Fibroblast of skin of right biceps (primary cell): Measurements from ENCODE around the gene ITGB2.

Experiments used
- DNase-seq: peaks from one replicate; pipeline ENCODE4 v3.0.0-alpha.2; 2013

The ITGB2 gene

DNA sequence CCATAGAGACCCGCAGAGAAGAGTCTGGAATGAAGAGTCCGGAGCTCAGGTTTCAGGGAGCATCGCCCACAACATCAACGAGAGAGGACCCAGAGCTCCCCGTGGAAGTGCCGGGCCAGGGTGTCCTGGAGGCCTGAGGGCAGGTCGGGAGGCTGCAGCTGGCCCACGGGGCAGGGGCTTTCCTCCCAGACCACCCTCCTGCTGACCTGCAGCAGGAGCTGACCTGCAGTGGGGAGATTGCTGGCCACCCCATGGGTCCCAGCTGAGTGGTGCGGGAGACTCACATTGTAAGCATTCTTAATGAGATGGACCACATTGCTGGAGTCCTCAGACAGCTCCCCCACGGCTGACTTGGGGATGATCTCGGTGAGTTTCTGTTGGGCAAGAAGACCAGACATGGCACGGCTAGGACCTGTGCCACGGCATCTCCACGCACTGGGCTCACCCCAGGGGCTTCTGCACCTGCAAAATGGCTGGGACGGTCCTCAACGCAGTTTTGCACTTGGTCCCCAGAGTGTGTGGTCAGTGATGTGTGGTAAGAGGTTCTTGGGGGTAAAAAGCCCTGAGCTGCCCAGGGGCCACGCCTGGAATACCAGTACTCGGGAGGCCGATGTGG, 25.9 kb downstream of the ITGB2 start:
- no peak for DNase-seq

- DNase-seq: no peak
Observed at GRCh38 chr21:44893948-44894656, 26.6 kb downstream of the ITGB2 start.

- no peak for DNase-seq
Observed at GRCh38 chr21:44893278-44893556, 27.5 kb downstream of the ITGB2 start.

GRCh38 chr21:44892536-44893277, 28.0 kb downstream of the ITGB2 start:
- DNase-seq: peak; percentile 49

- no peak for DNase-seq
Observed at GRCh38 chr21:44892095-44892494, 28.6 kb downstream of the ITGB2 start.

DNA sequence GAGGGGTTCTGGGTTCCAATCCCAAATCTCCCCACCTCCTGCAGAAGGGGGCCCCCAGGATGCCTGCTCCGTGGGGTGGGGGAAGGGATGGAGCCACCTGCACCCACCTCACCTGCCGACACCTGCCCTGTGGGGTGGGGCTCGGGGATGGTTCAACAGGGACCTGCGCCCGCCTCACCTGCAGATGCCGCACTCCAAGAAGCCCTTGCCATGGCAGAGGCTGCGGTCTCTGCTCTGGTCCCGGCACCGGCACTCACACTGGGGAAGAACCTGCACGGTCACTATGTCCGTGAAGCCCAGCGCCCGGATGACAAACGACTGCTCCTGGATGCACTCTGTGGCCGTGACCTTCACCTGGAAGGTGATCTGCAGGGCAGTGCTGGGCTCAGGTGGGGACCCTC, 29.1 kb downstream of the ITGB2 start:
- DNase-seq: no peak

- DNase-seq: no peak
Observed at GRCh38 chr21:44890961-44891541, 29.6 kb downstream of the ITGB2 start.

- DNase-seq: no peak
Observed at GRCh38 chr21:44890338-44890931, 30.3 kb downstream of the ITGB2 start.

- DNase-seq: no peak
Observed at GRCh38 chr21:44889625-44890337, 30.9 kb downstream of the ITGB2 start.

DNA sequence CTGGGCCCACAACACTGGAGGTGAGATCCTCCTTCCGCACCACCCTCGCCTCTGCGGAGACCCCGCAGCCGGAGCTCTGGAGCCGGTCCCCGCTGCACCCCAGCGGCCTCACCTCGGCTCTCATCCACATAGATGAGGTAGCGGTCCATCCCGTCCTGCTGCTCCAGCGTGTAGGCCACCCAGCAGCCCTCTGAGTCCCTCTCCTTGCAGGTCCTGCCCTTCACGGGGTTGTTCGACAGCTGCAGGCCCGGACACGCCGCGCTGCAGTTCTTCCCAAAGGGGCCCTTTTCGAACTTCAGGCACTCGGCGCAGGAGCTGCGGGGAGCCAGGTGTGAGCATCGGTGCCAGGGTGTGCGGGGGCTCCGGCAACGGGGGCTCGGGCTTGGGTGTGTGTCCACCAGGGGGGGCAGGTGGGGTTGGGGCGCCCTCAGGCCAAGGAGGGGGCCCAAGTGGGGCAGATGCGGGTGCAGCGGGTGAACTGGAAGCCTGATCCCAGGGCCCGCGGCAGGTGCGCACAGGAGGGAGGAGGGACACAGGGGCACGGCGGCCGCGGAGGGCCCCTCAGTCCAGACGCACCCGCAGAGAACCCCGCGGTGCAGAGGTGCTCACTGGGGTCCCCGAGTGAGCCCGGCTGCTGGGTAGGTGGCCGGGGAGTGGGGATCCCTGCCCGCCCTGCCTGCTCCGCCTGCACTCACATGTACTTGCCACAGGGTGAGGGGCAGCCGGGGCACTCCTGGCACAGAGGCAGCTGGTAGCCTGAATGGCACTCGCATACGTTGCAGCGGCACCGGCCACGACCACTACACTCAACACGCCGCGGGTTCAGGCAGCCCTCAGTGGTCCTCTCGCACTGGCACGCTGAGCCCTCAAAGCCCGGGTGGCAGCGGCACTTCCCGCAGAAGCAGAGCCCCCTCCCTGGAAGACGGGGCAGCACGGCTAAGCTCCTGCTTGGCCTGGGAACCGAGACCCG, 31.8 kb downstream of the ITGB2 start:
- DNase-seq: no peak

DNA sequence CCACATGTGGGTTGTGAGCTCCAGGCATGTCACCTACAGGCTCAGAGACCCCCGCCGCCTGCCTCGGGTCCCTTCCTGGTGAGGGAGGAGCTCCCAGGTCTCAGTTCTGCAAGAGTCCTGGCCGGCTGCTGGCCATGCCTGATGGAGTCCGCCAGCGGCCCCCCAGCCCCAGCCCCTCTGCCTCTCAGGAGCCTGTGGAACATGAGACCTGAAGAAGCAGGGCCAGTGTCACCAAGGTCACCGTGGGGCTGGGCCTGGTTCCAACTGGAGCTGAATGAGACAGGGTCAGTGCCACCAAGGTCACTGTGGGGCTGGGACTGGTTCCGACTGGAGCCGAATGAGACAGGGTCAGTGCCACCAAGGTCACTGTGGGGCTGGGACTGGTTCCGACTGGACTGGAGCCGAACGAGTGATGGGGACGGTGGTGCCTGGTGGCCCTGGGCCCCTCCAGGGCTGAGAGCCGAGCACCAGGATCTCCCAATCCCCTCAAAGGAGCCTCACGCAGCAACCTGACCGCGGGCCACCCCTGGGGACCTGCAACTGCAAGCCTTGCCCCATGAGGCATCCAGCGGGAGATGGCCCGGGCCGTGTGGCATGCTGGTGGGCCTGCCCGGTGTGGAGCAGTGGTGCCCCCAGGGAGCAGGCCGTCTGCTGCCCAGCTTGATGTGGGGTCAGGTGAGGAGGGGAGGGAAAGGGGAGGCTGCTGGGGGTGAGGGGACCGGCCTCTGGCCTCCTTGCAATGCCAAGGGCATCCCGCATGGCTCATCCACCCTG, 32.7 kb downstream of the ITGB2 start:
- DNase-seq: no peak

- DNase-seq: no peak
Observed at GRCh38 chr21:44887126-44887806, 33.4 kb downstream of the ITGB2 start.

DNA sequence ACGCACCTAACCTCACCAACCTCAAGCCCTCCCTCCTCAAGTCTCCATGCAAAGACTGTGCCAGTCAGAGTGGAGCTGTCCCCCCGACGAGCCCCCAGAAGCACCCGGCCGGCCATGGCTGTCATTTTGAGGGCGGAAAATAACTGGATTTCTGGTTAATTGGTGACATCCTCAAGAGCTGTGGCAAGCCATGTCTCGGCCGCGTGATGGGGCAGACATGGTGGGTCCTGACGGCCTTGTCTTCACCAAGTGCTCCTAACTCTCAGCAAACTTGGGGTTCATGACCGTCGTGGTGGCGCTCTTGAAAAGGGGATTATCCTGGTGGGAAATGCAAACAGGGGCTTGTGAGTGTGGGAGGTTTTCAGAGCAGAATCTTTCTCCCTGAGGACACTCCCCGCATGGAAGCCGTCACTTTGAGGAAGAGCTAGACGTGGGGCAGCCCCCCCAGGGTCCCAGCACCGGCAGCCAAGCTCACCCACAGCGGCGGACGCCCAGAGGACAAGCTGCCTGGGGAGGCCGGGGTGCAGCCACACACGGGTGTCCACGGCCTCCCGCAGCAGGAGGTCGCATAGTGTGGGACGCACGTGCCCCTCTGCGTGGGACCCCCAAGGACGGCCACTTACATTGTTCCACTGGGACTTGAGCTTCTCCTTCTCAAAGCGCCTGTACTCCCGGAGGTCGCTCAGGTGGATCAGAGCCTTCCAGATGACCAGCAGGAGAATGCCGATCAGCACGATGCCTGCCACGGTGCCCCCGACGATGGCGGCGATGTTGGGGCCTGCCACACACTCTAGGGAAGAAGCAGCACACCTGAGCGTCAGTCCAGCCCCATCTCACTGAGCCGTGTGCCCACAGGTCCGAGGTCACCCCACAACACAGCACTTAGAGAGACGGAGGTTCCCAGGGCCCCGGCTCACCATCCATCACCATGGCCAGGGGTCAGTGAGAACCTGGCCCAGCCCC, 34.3 kb downstream of the ITGB2 start:
- DNase-seq: no peak

DNA sequence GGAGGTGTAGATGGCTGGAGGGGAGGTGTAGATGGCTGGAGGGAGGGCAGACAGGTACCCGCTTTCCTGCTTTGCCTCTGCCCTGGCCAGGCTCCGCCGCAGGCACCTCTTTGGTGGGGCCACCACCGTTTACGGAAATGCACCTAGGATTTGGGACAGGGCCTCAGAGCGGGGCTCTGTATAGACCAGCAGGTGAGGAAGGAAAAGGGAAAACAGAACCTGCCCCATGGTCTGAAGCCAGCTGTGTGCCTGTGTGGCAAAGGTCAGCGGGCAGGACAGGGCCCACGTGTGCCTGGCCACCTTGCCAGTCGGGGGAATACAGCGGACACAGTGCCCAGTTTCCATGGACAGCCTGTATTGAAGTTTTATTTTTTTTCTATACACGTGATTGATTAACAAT, 35.1 kb downstream of the ITGB2 start:
- DNase-seq: no peak

DNA sequence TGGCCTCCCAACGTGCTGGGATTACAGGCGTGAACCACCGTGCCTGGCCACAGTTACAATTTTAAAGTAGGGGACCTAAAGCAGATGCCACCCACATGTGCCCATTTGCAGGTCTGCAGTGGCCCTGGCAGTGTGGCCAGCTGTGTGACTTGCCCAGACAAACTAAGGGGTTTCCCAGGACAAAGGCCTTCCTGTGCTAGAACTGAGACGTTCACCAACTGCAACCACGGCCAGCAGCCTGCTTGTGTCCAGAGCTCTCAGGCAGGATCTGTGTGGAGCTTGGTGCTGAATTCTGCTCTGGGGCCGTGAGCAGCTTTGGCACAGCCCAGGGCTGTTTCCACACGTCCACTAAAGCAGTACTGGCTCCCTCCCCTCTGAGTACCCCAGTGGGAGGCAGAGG, 36.6 kb downstream of the ITGB2 start:
- no peak for DNase-seq

DNA sequence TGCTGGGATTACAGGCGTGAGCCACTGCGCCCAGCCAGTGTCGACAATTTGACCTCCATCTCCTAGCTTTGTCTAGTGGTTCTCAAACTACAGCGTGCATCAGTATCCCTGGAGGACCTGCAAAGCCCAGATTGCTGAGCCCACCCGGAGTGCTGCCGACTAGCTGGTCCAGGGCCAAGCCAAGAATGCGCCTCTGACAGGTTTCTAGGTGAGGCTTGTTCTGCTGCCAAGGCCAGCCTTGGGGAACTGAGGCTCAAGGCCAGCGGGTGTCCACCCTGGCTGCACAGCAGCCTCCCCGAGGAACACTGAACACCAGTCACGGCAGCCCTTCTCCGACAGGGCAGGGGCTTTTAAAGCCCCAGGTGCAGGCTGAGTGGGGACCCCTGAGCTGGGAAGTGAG, 37.4 kb downstream of the ITGB2 start:
- DNase-seq: no peak

DNA sequence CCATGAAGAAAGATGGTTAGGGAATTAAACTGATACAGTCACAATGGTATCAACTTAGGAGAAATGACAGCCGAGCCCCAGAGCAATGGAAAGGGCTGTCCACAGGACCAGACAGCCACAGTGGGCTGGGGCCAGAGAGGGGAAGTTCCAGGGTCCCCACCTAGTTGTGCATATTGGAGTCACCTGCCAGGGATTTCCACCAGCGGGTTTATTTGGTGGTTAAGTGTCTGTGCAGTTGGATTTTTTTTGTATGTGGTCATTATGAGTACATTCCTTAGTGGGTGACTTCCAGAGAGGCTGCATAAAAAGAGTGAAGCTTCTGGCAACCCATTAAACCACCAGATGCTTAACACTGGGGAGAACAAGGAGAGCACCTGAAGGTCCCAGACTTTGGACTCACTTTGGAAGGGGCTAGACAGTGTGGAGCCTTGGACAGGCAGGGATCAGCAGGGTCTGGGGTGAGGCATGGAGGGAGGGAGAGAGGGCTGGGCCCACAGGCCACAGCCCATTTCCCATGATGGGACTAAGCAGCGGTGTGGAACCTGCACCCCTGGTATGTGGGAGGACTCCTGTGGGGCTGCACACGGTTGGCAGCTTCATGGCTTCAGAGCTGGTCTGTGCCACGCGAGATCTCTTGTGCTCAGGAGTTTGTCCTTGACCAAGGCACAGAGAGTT, 39.4 kb downstream of the ITGB2 start:
- peak; percentile 74 for DNase-seq

GRCh38 chr21:44880405-44881197, 40.1 kb downstream of the ITGB2 start:
- DNase-seq: peak; percentile 68
